ENCODE results near the gene DOCK8. TPM values are rescaled to one million over a fixed set of nuclear protein-coding genes. Genes with fewer than 3 reads are reported as not detected.

The DOCK8 gene
- total RNA-seq, 1 donor from 2014 or later: 3.8 TPM

GRCh38 chr9:318646-319045, 104.0 kb downstream of the DOCK8 start:
- DNase-seq (ENCODE audit: low read depth): no peak
- H3K27me3 ChIP-seq (ENCODE audit: control insufficient read depth, insufficient read depth, low read length): no peaks in the 10 kb centered on the region
- TF ChIP-seq, protein P1, sequence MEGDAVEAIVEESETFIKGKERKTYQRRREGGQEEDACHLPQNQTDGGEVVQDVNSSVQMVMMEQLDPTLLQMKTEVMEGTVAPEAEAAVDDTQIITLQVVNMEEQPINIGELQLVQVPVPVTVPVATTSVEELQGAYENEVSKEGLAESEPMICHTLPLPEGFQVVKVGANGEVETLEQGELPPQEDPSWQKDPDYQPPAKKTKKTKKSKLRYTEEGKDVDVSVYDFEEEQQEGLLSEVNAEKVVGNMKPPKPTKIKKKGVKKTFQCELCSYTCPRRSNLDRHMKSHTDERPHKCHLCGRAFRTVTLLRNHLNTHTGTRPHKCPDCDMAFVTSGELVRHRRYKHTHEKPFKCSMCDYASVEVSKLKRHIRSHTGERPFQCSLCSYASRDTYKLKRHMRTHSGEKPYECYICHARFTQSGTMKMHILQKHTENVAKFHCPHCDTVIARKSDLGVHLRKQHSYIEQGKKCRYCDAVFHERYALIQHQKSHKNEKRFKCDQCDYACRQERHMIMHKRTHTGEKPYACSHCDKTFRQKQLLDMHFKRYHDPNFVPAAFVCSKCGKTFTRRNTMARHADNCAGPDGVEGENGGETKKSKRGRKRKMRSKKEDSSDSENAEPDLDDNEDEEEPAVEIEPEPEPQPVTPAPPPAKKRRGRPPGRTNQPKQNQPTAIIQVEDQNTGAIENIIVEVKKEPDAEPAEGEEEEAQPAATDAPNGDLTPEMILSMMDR (IDR thresholded peaks at IDR 0.05; ENCODE audit: insufficient read depth, low read length, poor library complexity, severe bottlenecking): no peak
- H3K36me3 ChIP-seq (ENCODE audit: control insufficient read depth, insufficient read depth, low read length): no peaks in the 10 kb centered on the region
- H3K4me3 ChIP-seq (ENCODE audit: low read depth, low read length): no peak overlapping the region

GRCh38 chr9:324971-325370, 110.3 kb downstream of the DOCK8 start:
- TF ChIP-seq, protein P1 (IDR thresholded peaks at IDR 0.05; ENCODE audit: insufficient read depth, low read length, poor library complexity, severe bottlenecking): no peak
- no peaks in the 10 kb centered on the region for H3K27me3 ChIP-seq (ENCODE audit: control insufficient read depth, insufficient read depth, low read length)
- DNase-seq (ENCODE audit: low read depth): no peak
- no peaks in the 10 kb centered on the region for H3K36me3 ChIP-seq (ENCODE audit: control insufficient read depth, insufficient read depth, low read length)
- no peak overlapping the region for H3K4me3 ChIP-seq (ENCODE audit: low read depth, low read length)

DNA sequence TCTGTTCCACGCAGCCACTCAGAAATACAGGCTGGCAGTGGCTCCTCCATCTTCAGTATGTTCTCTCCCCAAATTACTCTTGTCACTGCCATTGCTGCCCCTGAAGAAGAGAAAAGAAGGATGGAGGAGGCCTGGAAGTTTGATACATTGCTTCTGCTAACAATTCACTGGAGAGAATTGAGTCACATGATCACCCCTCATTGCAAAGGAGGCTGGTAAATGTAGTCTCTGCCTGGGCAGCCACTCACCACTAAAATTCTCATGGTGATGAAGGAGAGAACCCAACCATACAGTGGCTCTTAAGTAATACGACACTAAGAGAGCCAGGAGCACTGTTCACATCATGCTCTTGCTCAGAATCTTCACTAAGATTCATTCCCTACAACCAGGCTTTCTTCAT, 112.0 kb downstream of the DOCK8 start:
- H3K36me3 ChIP-seq (ENCODE audit: control insufficient read depth, insufficient read depth, low read length): no peaks in the 10 kb centered on the region
- no peak for DNase-seq (ENCODE audit: low read depth)
- H3K4me3 ChIP-seq (ENCODE audit: low read depth, low read length): no peak overlapping the region
- no peaks in the 10 kb centered on the region for H3K27me3 ChIP-seq (ENCODE audit: control insufficient read depth, insufficient read depth, low read length)
- TF ChIP-seq, protein P1 (IDR thresholded peaks at IDR 0.05; ENCODE audit: insufficient read depth, low read length, poor library complexity, severe bottlenecking): no peak

DNA sequence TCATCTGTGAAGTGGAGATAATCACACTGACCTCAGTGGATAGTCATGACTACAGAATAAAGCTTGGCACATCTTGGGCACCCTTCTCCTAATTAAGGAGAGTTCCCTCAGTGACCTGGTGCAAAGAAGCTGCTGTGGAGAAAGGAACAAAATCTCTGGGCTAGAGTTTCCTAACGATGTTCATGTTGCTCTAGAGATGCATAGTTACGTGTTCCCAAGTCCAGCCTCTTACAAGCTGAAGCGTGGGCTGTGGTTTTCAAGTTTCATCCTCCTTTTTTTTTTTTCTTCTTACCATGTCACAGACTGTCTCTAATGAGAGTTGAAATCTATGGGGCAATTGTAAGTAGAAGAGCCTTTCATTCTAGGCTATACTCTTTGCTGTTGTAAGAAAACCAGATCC, 113.8 kb downstream of the DOCK8 start:
- Histone ChIP-seq H3K4me3 (ENCODE audit: low read depth, low read length) (no peak overlapping the region), H3K27me3 (ENCODE audit: control insufficient read depth, insufficient read depth, low read length) (no peaks in the 10 kb centered on the region), H3K36me3 (ENCODE audit: control insufficient read depth, insufficient read depth, low read length) (no peaks in the 10 kb centered on the region)
- no peak for DNase-seq (ENCODE audit: low read depth)
- TF ChIP-seq, protein P1 (IDR thresholded peaks at IDR 0.05; ENCODE audit: insufficient read depth, low read length, poor library complexity, severe bottlenecking): no peak

- Histone ChIP-seq H3K36me3 (ENCODE audit: control insufficient read depth, insufficient read depth, low read length) (no peaks in the 10 kb centered on the region), H3K4me3 (ENCODE audit: low read depth, low read length) (no peak overlapping the region), H3K27me3 (ENCODE audit: control insufficient read depth, insufficient read depth, low read length) (no peaks in the 10 kb centered on the region)
- no peak for DNase-seq (ENCODE audit: low read depth)
- TF ChIP-seq, protein P1 (IDR thresholded peaks at IDR 0.05; ENCODE audit: insufficient read depth, low read length, poor library complexity, severe bottlenecking): no peak
Measured at GRCh38 chr9:331197-331596, 116.5 kb downstream of the DOCK8 start.

DNA sequence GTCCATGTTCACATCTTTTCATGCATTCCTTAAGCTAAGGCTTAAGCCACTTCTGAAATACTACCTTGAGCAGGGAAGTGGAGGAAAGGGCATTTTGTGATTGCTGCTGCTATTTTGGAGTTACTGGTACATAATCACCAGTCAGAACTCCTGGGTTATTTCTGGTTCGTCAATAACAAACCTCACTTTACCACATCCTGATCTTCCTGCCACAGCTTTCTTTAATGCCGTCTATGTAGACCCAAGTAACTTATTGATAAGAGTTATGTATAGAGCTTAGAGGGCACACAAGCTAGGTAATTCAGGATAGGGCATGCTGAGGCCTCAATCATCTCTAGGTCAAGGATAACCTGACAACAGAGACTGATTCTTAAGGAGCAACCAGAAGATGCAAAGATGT, 120.7 kb downstream of the DOCK8 start:
- TF ChIP-seq, protein P1 (IDR thresholded peaks at IDR 0.05; ENCODE audit: insufficient read depth, low read length, poor library complexity, severe bottlenecking): no peak
- H3K36me3 ChIP-seq (ENCODE audit: control insufficient read depth, insufficient read depth, low read length): no peaks in the 10 kb centered on the region
- no peak for DNase-seq (ENCODE audit: low read depth)
- H3K27me3 ChIP-seq (ENCODE audit: control insufficient read depth, insufficient read depth, low read length): no peaks in the 10 kb centered on the region
- no peak overlapping the region for H3K4me3 ChIP-seq (ENCODE audit: low read depth, low read length)
